ENCODE data around the gene VWA1.
"Not testable (repeated sequence)": the region's sequence is repeated elsewhere in the genome, so short reads cannot be mapped to it uniquely, and the experiment has no call there.

Gene VWA1

GRCh38 chr1:1435106-1435903, at the start of gene VWA1:
Gene VWA1 (plus strand): TSS chr1:1435690. CDS start chr1:1435749, 59 bp downstream.
- DNase-seq, result peak; percentile 44 to 48

- DNase-seq, result no peak
These were observed 49.6 kb upstream of the VWA1 start for GRCh38 chr1:1385931-1386330.

- DNase-seq, result no peak
These were observed 48.1 kb upstream of the VWA1 start for GRCh38 chr1:1387098-1388077.

- DNase-seq, result no peak
These were observed 47.4 kb upstream of the VWA1 start for GRCh38 chr1:1388078-1388472.

- DNase-seq, result no peak
These were observed 44.8 kb upstream of the VWA1 start for GRCh38 chr1:1390675-1391074.

- no peak for DNase-seq
These were observed 44.3 kb upstream of the VWA1 start for GRCh38 chr1:1391225-1391624.

GRCh38 chr1:1393014-1393413, 42.5 kb upstream of the VWA1 start:
- no peak for DNase-seq

GRCh38 chr1:1393428-1393827, 42.1 kb upstream of the VWA1 start:
- no peak for DNase-seq

- no peak for DNase-seq
These were observed 41.4 kb upstream of the VWA1 start for GRCh38 chr1:1394116-1394515.

- DNase-seq, result no peak
These were observed 40.3 kb upstream of the VWA1 start for GRCh38 chr1:1395166-1395565.

GRCh38 chr1:1397839-1398523, 37.5 kb upstream of the VWA1 start:
- no peak for DNase-seq

- no peak for DNase-seq
These were observed 36.8 kb upstream of the VWA1 start for GRCh38 chr1:1398677-1399186.

GRCh38 chr1:1399187-1399871, 36.2 kb upstream of the VWA1 start, which contains the start of gene CCNL2:
Gene CCNL2 (minus strand): TSS chr1:1399335. CDS start chr1:1399306, 29 bp downstream.
- DNase-seq, result peak; percentile 99

- no peak for DNase-seq
These were observed 35.5 kb upstream of the VWA1 start for GRCh38 chr1:1399872-1400575.

- DNase-seq, result no peak
These were observed 34.7 kb upstream of the VWA1 start for GRCh38 chr1:1400576-1401456.

- no peak for DNase-seq
These were observed 34.0 kb upstream of the VWA1 start for GRCh38 chr1:1401457-1402010.

GRCh38 chr1:1402072-1402900, 33.2 kb upstream of the VWA1 start:
- peak; percentile 29 to 32 for DNase-seq

GRCh38 chr1:1402901-1403392, 32.5 kb upstream of the VWA1 start:
- DNase-seq, result not testable (repeated sequence)

GRCh38 chr1:1403653-1404052, 31.8 kb upstream of the VWA1 start:
- DNase-seq, result no peak
